Endothelial cell of umbilical vein (primary cell): ENCODE data around the gene MT1HL1. TPM values are rescaled to one million over a fixed set of nuclear protein-coding genes. Genes with fewer than 3 reads are reported as not detected.
"Not testable (repeated sequence)": the region's sequence is repeated elsewhere in the genome, so short reads cannot be mapped to it uniquely, and the experiment has no call there.

Experiments
- BruUV-seq: library from RNA; stranded (reverse); fragments of 400-500 nt; replicated peaks from 2 replicates; lab custom pipeline; 2021; lab: Mats Ljungman, UMichigan
- CTCF ChIA-PET: fragments of 300-600, 350-600 bp; sonication (Branson Sonifier 250); formaldehyde crosslinking; loops from one replicate; lab custom pipeline; 2021; ENCODE audit warnings: antibody characterized with exemption, inconsistent platforms; lab: Charles Lee
- POLR2A ChIA-PET: fragments of 300-600, 350-600 bp; sonication (Branson Sonifier 250); formaldehyde crosslinking; loops from one replicate; lab custom pipeline; 2021; ENCODE audit warnings: antibody characterized with exemption, inconsistent platforms; lab: Charles Lee
- DNase-seq: peaks from one replicate; pipeline ENCODE4 v3.0.0-alpha.2; 2011; ENCODE audit warnings: low read depth, low spot score
- FAIRE-seq: peaks from 2 replicates; lab custom pipeline; 2011; peaks lifted over from hg19 to GRCh38; lab: Jason Lieb, UNC
- H2AFZ ChIP-seq: 2 replicates; pipeline ENCODE4 v1.6.0; 2012; ENCODE audit warnings: low read depth, low read length, control low read depth, inconsistent platforms
- H3K27ac ChIP-seq: 2 replicates; pipeline ENCODE4 v1.5.1; 2011; ENCODE audit warnings: low read depth, mild to moderate bottlenecking, control low read depth, low read length, moderate library complexity; ENCODE audit not compliant: insufficient read depth
- H3K27me3 ChIP-seq, 2 experiments: 2 replicates each; pipeline versions ENCODE4 v1.6.0 to v1.6.1; 2011; ENCODE audit warnings: low read length in 2 of 2, mixed read lengths in 1 of 2; ENCODE audit not compliant: control insufficient read depth in 2 of 2, insufficient read depth in 2 of 2
- H3K36me3 ChIP-seq, 2 experiments: 2 replicates in 1 of 2; 3 replicates in 1 of 2; pipeline ENCODE4 v1.5.1; 2011; ENCODE audit warnings: low read length in 2 of 2, mild to moderate bottlenecking in 1 of 2, moderate library complexity in 1 of 2; ENCODE audit not compliant: control insufficient read depth in 2 of 2, insufficient read depth in 2 of 2; ENCODE audit errors: extremely low read depth in 1 of 2
- H3K4me1 ChIP-seq: 3 replicates; pipeline ENCODE4 v1.5.1; 2011; ENCODE audit warnings: mild to moderate bottlenecking, low read length; ENCODE audit not compliant: control insufficient read depth, insufficient read depth; ENCODE audit errors: extremely low read depth
- H3K4me2 ChIP-seq: 2 replicates; pipeline ENCODE4 v1.6.1; 2011; ENCODE audit warnings: low read length, control low read depth, mixed read lengths; ENCODE audit not compliant: insufficient read depth
- H3K4me3 ChIP-seq, 3 experiments: fragments of 200-600 bp in 1 of 3; sonication (generic), shearing (Covaris generic) in 1 of 3; replicated peaks in 1 of 3; 2 replicates each; pipeline ENCODE4 v1.5.1; 2011 to 2016; ENCODE audit warnings: control low read depth in 3 of 3, low read length in 3 of 3, mild to moderate bottlenecking in 2 of 3, inconsistent platforms in 1 of 3, low read depth in 1 of 3, moderate library complexity in 1 of 3; ENCODE audit not compliant: insufficient read depth in 1 of 3
- H3K79me2 ChIP-seq: 2 replicates; pipeline ENCODE4 v1.6.0; 2012; ENCODE audit warnings: low read length, inconsistent platforms; ENCODE audit not compliant: control insufficient read depth, insufficient read depth
- H3K9ac ChIP-seq: replicated peaks from 2 replicates; pipeline ENCODE3; 2011; ENCODE audit warnings: low read length, control low read depth; ENCODE audit not compliant: insufficient read depth; ENCODE audit errors: extremely low read depth
- H3K9me1 ChIP-seq: replicated peaks from 3 replicates; pipeline ENCODE4 v1.6.0; 2011; ENCODE audit warnings: mild to moderate bottlenecking, low read length; ENCODE audit not compliant: control insufficient read depth, insufficient read depth; ENCODE audit errors: extremely low read depth
- H3K9me3 ChIP-seq: replicated peaks from 2 replicates; pipeline ENCODE4 v1.5.1; 2012; ENCODE audit warnings: low read length, inconsistent platforms; ENCODE audit not compliant: control insufficient read depth, insufficient read depth
- H4K20me1 ChIP-seq: replicated peaks from 2 replicates; pipeline ENCODE3; 2011; ENCODE audit warnings: mild to moderate bottlenecking, low read length; ENCODE audit not compliant: control insufficient read depth, insufficient read depth; ENCODE audit errors: extremely low read depth
- EZH2 ChIP-seq: IDR thresholded peaks from 2 replicates; pipeline ENCODE4 v1.6.1; 2012; ENCODE audit warnings: borderline replicate concordance, low read depth, mild to moderate bottlenecking, moderate library complexity, low read length, inconsistent platforms; ENCODE audit not compliant: severe bottlenecking
- FOS ChIP-seq: IDR thresholded peaks from 2 replicates; pipeline ENCODE4 v1.6.1; 2011; ENCODE audit warnings: mild to moderate bottlenecking, low read length, moderate library complexity, borderline replicate concordance; ENCODE audit not compliant: insufficient read depth
- GATA2 ChIP-seq: IDR thresholded peaks from 2 replicates; pipeline ENCODE4 v1.7.0; 2011; ENCODE audit warnings: low read depth, mild to moderate bottlenecking, moderate library complexity, mixed read lengths, low read length; ENCODE audit not compliant: insufficient read length, insufficient read depth
- JUN ChIP-seq: IDR thresholded peaks from 2 replicates; pipeline ENCODE4 v1.6.1; 2011; ENCODE audit warnings: borderline replicate concordance, low read depth; ENCODE audit not compliant: insufficient read length, insufficient read depth
- MYC ChIP-seq: IDR thresholded peaks from one replicate; pipeline ENCODE4 v1.6.1; 2011; ENCODE audit warnings: mild to moderate bottlenecking, low read depth, low read length
- POLR2A ChIP-seq: IDR thresholded peaks from 2 replicates; pipeline ENCODE4 v1.6.1; 2012; ENCODE audit warnings: low read depth, mild to moderate bottlenecking, control low read depth, low read length
- POLR2AphosphoS5 ChIP-seq: IDR thresholded peaks from 2 replicates; pipeline ENCODE4 v1.6.1; 2012; ENCODE audit warnings: low read depth, mild to moderate bottlenecking, control low read depth, low read length, moderate library complexity; ENCODE audit not compliant: insufficient read depth
- dilution Hi-C: fragments of 300-500 bp; cut with MboI; formaldehyde crosslinking; loops from one replicate; pipeline ENCODE4 v1.15.0; 2019; ENCODE audit warnings: low sequenced_read_pairs; ENCODE audit not compliant: extremely low pct_ligation_motif_present
- intact Hi-C: fragments of 100-400 bp; cut with micrococcal nuclease; formaldehyde crosslinking; loops from one replicate; pipeline ENCODE4 v1.10.0; 2022
- polyA plus RNA-seq, 4 experiments: library from polyadenylated mRNA; depleted of rRNA in 3 of 4; stranded (reverse) in 3 of 4; unstranded in 1 of 4; fragments of >200 nt; gene quantifications; 2 replicates each; pipeline versions ENCODE4 v1.2.1 to v1.2.3, GENCODE V29; 2011 to 2012; ENCODE audit warnings: missing spikeins in 1 of 4
- total RNA-seq: library from RNA; stranded (reverse); gene quantifications from 2 replicates; pipeline ENCODE4 v1.2.3, GENCODE V29; 2021
- TF ChIP-seq, protein P1 (sequence below), 2 donors: IDR thresholded peaks; 1 replicate in 1 of 2; 2 replicates in 1 of 2; pipeline ENCODE4 v1.5.1; 2011; ENCODE audit warnings: low read length in 2 of 2, mild to moderate bottlenecking in 2 of 2, moderate library complexity in 2 of 2, control low read depth in 1 of 2, inconsistent platforms in 1 of 2, low read depth in 1 of 2; ENCODE audit not compliant: insufficient read depth in 1 of 2; ENCODE audit errors: extremely low read depth in 1 of 2
- TF ChIP-seq, protein P2 (sequence below): IDR thresholded peaks from 2 replicates; pipeline ENCODE4 v1.6.1; 2011; ENCODE audit not compliant: insufficient read depth, insufficient read length

MT1HL1 gene
- total and polyA plus RNA-seq, 2 donors (not counting 3 experiments of a cell fraction or from before 2014, with no cell fraction given), result not detected

DNA sequence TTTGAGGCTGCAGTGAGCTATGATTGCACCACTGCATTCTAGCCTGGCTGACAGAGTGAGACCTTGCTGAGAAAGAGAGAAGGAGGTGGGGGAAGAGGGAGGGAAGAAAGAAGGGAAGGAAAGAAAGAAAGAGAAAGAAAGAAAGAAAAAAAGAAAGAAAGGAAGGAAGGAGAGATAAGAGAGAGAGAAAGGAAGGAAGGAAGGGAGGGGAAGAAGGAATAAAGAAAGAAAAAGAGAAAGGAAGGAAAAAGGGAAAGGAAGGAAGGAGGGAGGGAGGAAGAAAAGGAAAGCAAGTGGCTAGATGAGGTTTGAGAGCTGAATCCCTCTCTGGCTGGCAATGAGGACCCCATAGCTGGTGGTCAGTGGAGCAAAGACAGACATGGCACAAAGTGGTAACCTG, 20.4 kb downstream of the MT1HL1 start:
- DNase-seq, result no peak
- POLR2A ChIA-PET, result no interaction called here

DNA sequence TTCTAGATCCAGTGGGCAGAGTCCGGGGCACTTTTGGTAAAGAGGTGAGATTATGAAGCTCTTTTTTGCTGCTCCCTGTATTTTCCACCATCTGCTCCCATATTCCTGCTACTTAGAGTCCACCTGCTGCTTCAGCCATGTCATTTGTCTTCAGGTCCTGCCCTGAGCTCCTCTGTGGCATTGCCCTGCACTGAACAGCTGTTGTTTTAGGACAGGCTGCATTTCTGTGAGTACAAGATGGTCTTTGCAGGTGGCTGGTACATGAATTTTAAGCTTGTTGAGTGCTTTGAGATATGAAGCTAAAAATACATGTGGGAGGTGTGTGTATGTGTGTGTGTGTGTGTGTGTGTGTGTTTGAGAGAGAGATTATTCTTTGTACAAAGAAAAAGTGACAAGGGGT, 21.9 kb downstream of the MT1HL1 start:
- H3K4me1 ChIP-seq, result no peaks in the 10 kb centered on the region
- POLR2A ChIA-PET, result no interaction called here
- no peak overlapping the region for H2AFZ ChIP-seq
- no peak overlapping the region for H3K4me2 ChIP-seq
- no peak for TF ChIP-seq MYC
- TF ChIP-seq POLR2A, result no peak
- TF ChIP-seq JUN, result no peak
- TF ChIP-seq, protein P1, sequence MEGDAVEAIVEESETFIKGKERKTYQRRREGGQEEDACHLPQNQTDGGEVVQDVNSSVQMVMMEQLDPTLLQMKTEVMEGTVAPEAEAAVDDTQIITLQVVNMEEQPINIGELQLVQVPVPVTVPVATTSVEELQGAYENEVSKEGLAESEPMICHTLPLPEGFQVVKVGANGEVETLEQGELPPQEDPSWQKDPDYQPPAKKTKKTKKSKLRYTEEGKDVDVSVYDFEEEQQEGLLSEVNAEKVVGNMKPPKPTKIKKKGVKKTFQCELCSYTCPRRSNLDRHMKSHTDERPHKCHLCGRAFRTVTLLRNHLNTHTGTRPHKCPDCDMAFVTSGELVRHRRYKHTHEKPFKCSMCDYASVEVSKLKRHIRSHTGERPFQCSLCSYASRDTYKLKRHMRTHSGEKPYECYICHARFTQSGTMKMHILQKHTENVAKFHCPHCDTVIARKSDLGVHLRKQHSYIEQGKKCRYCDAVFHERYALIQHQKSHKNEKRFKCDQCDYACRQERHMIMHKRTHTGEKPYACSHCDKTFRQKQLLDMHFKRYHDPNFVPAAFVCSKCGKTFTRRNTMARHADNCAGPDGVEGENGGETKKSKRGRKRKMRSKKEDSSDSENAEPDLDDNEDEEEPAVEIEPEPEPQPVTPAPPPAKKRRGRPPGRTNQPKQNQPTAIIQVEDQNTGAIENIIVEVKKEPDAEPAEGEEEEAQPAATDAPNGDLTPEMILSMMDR (IDR thresholded peaks at IDR 0.05; ENCODE audit: extremely low read depth in 1 of 2, insufficient read depth in 1 of 2, low read depth in 1 of 2, low read length in 2 of 2), result no peak
- TF ChIP-seq, protein P2, sequence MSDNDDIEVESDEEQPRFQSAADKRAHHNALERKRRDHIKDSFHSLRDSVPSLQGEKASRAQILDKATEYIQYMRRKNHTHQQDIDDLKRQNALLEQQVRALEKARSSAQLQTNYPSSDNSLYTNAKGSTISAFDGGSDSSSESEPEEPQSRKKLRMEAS, result no peak
- TF ChIP-seq EZH2, result no peak
- no peak for TF ChIP-seq GATA2
- no peak for TF ChIP-seq POLR2AphosphoS5
- no peak for TF ChIP-seq FOS
- intact Hi-C loops, result no loop called here
- H3K27me3 ChIP-seq, result no peaks in the 10 kb centered on the region
- H3K36me3 ChIP-seq, result no peaks in the 10 kb centered on the region
- H3K79me2 ChIP-seq, result no peaks in the 10 kb centered on the region
- dilution Hi-C loops, result no loop called here
- no TSS peak for BruUV-seq
- no peak overlapping the region for H3K4me3 ChIP-seq
- CTCF ChIA-PET, result no interaction called here
- no peak overlapping the region for H3K9ac ChIP-seq
- FAIRE-seq, result no peak
- no peaks in the 10 kb centered on the region for H3K9me1 ChIP-seq
- DNase-seq, result no peak
- H4K20me1 ChIP-seq, result no peaks in the 10 kb centered on the region
- H3K9me3 ChIP-seq, result peaks cover 6% of the 10 kb centered on the region
- H3K27ac ChIP-seq, result no peak overlapping the region

More for the DNA sequence above, 20.4 kb downstream of the MT1HL1 start:
- Histone ChIP-seq H3K27ac (no peak overlapping the region), H3K4me2 (no peak overlapping the region), H3K4me3 (no peak overlapping the region), H3K9me1 (no peaks in the 10 kb centered on the region), H3K27me3 (no peaks in the 10 kb centered on the region), H3K79me2 (no peaks in the 10 kb centered on the region), H3K9me3 (peaks cover 6% of the 10 kb centered on the region), H3K4me1 (no peaks in the 10 kb centered on the region), H4K20me1 (no peaks in the 10 kb centered on the region), H3K36me3 (no peaks in the 10 kb centered on the region), H3K9ac (no peak overlapping the region), H2AFZ (no peak overlapping the region)
- FAIRE-seq, result no peak
- dilution Hi-C loops (no loop called here), intact Hi-C loops (no loop called here)
- no TSS peak for BruUV-seq
- no peak for TF ChIP-seq POLR2AphosphoS5
- no peak for TF ChIP-seq POLR2A
- no peak for TF ChIP-seq GATA2
- no peak for TF ChIP-seq EZH2
- CTCF ChIA-PET, result no interaction called here

DNA sequence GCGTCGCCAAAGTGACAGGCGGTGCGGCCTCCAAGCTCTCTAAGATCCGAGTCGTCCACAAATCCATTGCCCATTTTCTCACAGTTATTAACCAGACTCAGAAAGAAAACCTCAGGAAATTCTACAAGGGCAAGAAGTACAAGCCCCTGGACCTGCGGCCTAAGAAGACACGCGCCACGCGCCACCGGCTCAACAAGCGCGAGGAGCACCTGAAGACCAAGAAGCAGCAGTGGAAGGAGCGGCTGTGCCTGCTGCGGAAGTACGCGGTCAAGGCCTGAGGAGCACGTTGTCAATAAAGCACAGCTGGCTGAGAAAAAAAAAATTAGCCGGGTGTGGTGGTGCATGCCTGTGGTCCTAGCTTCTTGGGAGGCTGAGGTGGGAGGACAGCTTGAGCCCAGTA, 22.8 kb downstream of the MT1HL1 start:
- CTCF ChIA-PET, H3K9ac ChIP-seq, BruUV-seq, POLR2A ChIA-PET, H3K27ac ChIP-seq, H3K27me3 ChIP-seq, H3K9me1 ChIP-seq, DNase-seq, H3K4me3 ChIP-seq, H3K79me2 ChIP-seq, H3K4me1 ChIP-seq, dilution Hi-C loops, H2AFZ ChIP-seq, H3K9me3 ChIP-seq, H4K20me1 ChIP-seq, H3K4me2 ChIP-seq, intact Hi-C loops, FAIRE-seq, H3K36me3 ChIP-seq: not testable (repeated sequence)
